Neuron (in vitro differentiated cells): ENCODE data around the gene CARD10.
"Not testable (repeated sequence)": the region's sequence is repeated elsewhere in the genome, so short reads cannot be mapped to it uniquely, and the experiment has no call there.

Experiments
- H2AFZ ChIP-seq: one replicate; pipeline ENCODE4 v1.6.1; 2013; ENCODE audit warnings: low read depth, mild to moderate bottlenecking, inconsistent platforms, low read length, moderate library complexity
- H3K27me3 ChIP-seq: one replicate; pipeline ENCODE4 v1.6.1; 2013; ENCODE audit warnings: low read length; ENCODE audit not compliant: insufficient read depth
- H3K36me3 ChIP-seq: one replicate; pipeline ENCODE4 v1.6.1; 2013; ENCODE audit warnings: low read length; ENCODE audit not compliant: insufficient read depth
- H3K4me1 ChIP-seq: one replicate; pipeline ENCODE4 v1.6.1; 2013; ENCODE audit warnings: low read length; ENCODE audit not compliant: insufficient read depth
- H3K4me3 ChIP-seq: 2 replicates; pipeline ENCODE4 v1.5.1; 2013; ENCODE audit warnings: mild to moderate bottlenecking, low read length, moderate library complexity
- H3K9me3 ChIP-seq: one replicate; pipeline ENCODE4 v1.6.1; 2013; ENCODE audit warnings: low read length

The CARD10 gene

GRCh38 chr22:37560608-37561211, 41.5 kb upstream of the CARD10 start:
- peak overlapping the region; percentile 71 for H3K4me3 ChIP-seq
- H2AFZ ChIP-seq: peak overlapping the region; percentile 43
- H3K4me1 ChIP-seq: peaks cover 17% of the 10 kb centered on the region
- no peaks in the 10 kb centered on the region for H3K9me3 ChIP-seq
- H3K36me3 ChIP-seq: no peaks in the 10 kb centered on the region
- H3K27me3 ChIP-seq: peaks cover 8% of the 10 kb centered on the region

- Histone ChIP-seq H3K4me1 (peaks cover 17% of the 10 kb centered on the region), H3K36me3 (no peaks in the 10 kb centered on the region), H3K27me3 (peaks cover 8% of the 10 kb centered on the region), H2AFZ (peak within 1 kb of the TSS; percentile 43), H3K9me3 (no peaks in the 10 kb centered on the region), H3K4me3 (peak within 1 kb of the TSS; percentile 71)
These were observed 40.8 kb upstream of the CARD10 start, which contains the start of gene CDC42EP1 for GRCh38 chr22:37559901-37560607. Gene CDC42EP1 (plus strand): TSS chr22:37560480. CDS start chr22:37566350, 5,870 bp downstream.

- Histone ChIP-seq H3K4me3 (peak overlapping the region; percentile 35), H2AFZ (peak overlapping the region; percentile 37), H3K4me1 (peaks cover 17% of the 10 kb centered on the region), H3K9me3 (no peaks in the 10 kb centered on the region), H3K27me3 (peaks cover 8% of the 10 kb centered on the region), H3K36me3 (no peaks in the 10 kb centered on the region)
These were observed 40.3 kb upstream of the CARD10 start for GRCh38 chr22:37559521-37559900.

GRCh38 chr22:37558815-37559214, 39.6 kb upstream of the CARD10 start:
- Histone ChIP-seq H3K4me3 (no peak overlapping the region), H3K9me3 (no peaks in the 10 kb centered on the region), H3K36me3 (no peaks in the 10 kb centered on the region), H3K4me1 (peaks cover 17% of the 10 kb centered on the region), H2AFZ (no peak overlapping the region), H3K27me3 (peaks cover 8% of the 10 kb centered on the region)

- Histone ChIP-seq H3K27me3 (peaks cover 8% of the 10 kb centered on the region), H3K36me3 (no peaks in the 10 kb centered on the region), H2AFZ (no peak overlapping the region), H3K4me1 (peaks cover 16% of the 10 kb centered on the region), H3K9me3 (no peaks in the 10 kb centered on the region), H3K4me3 (no peak overlapping the region)
These were observed 38.2 kb upstream of the CARD10 start for GRCh38 chr22:37557321-37558001.

- Histone ChIP-seq H2AFZ (no peak overlapping the region), H3K36me3 (no peaks in the 10 kb centered on the region)
These were observed 37.5 kb upstream of the CARD10 start for GRCh38 chr22:37556710-37557109.

GRCh38 chr22:37555029-37555428, 35.8 kb upstream of the CARD10 start:
- no peak overlapping the region for H3K4me3 ChIP-seq
- H3K9me3 ChIP-seq: no peaks in the 10 kb centered on the region
- H3K4me1 ChIP-seq: peaks cover 17% of the 10 kb centered on the region
- no peaks in the 10 kb centered on the region for H3K36me3 ChIP-seq
- no peak overlapping the region for H2AFZ ChIP-seq
- peaks cover 8% of the 10 kb centered on the region for H3K27me3 ChIP-seq

More at GRCh38 chr22:37556710-37557109, 37.5 kb upstream of the CARD10 start:
- Histone ChIP-seq H3K9me3 (no peaks in the 10 kb centered on the region), H3K27me3 (peaks cover 8% of the 10 kb centered on the region), H3K4me1 (peaks cover 20% of the 10 kb centered on the region), H3K4me3 (no peak overlapping the region)

- Histone ChIP-seq H3K9me3 (no peaks in the 10 kb centered on the region), H3K4me3 (no peak overlapping the region), H3K36me3 (no peaks in the 10 kb centered on the region), H3K27me3 (peaks cover 4% of the 10 kb centered on the region), H2AFZ (no peak overlapping the region), H3K4me1 (peaks cover 17% of the 10 kb centered on the region)
These were observed 34.5 kb upstream of the CARD10 start for GRCh38 chr22:37553725-37554124.

- H3K4me1 ChIP-seq: peaks cover 17% of the 10 kb centered on the region
- peaks cover 4% of the 10 kb centered on the region for H3K27me3 ChIP-seq
- no peak overlapping the region for H3K4me3 ChIP-seq
- no peaks in the 10 kb centered on the region for H3K9me3 ChIP-seq
- no peaks in the 10 kb centered on the region for H3K36me3 ChIP-seq
- no peak overlapping the region for H2AFZ ChIP-seq
These were observed 33.4 kb upstream of the CARD10 start for GRCh38 chr22:37552524-37553163.

GRCh38 chr22:37551981-37552380, 32.8 kb upstream of the CARD10 start:
- no peaks in the 10 kb centered on the region for H3K9me3 ChIP-seq
- H3K36me3 ChIP-seq: no peaks in the 10 kb centered on the region
- peaks cover 2% of the 10 kb centered on the region for H3K27me3 ChIP-seq
- no peak overlapping the region for H2AFZ ChIP-seq
- no peak overlapping the region for H3K4me3 ChIP-seq
- peaks cover 17% of the 10 kb centered on the region for H3K4me1 ChIP-seq

GRCh38 chr22:37550921-37551320, 31.7 kb upstream of the CARD10 start:
- not testable (repeated sequence) for H3K4me3 ChIP-seq, H3K27me3 ChIP-seq, H3K9me3 ChIP-seq, H3K36me3 ChIP-seq, H2AFZ ChIP-seq
- peaks cover 17% of the 10 kb centered on the region for H3K4me1 ChIP-seq

- Histone ChIP-seq H3K4me3 (no peak overlapping the region), H3K9me3 (no peaks in the 10 kb centered on the region), H3K36me3 (no peaks in the 10 kb centered on the region), H3K27me3 (no peaks in the 10 kb centered on the region), H2AFZ (no peak overlapping the region), H3K4me1 (peaks cover 23% of the 10 kb centered on the region)
These were observed 30.5 kb upstream of the CARD10 start for GRCh38 chr22:37549704-37550059.

GRCh38 chr22:37547251-37547741, 28.1 kb upstream of the CARD10 start:
- H2AFZ ChIP-seq: no peak overlapping the region
- H3K36me3 ChIP-seq: no peaks in the 10 kb centered on the region
- H3K4me1 ChIP-seq: peaks cover 17% of the 10 kb centered on the region
- H3K4me3 ChIP-seq: no peak overlapping the region
- H3K27me3 ChIP-seq: no peaks in the 10 kb centered on the region
- no peaks in the 10 kb centered on the region for H3K9me3 ChIP-seq
